ENCODE data around the gene PPP3R1.

PPP3R1 gene

GRCh38 chr2:68251855-68252399 is 405 bp downstream of the PPP3R1 start:
- H3K27ac ChIP-seq (replicated peaks) = peak overlapping the region; percentile 97
- no peaks in the 10 kb centered on the region for H3K27me3 ChIP-seq (ENCODE audit: insufficient read depth, poor library complexity, severe bottlenecking)
- peak overlapping the region; percentile 78 for H3K4me3 ChIP-seq (replicated peaks; ENCODE audit: insufficient read depth, low read length)
- TF ChIP-seq POLR2AphosphoS5 (IDR thresholded peaks at IDR 0.05; ENCODE audit: low read depth) (no peak), SPI1 (IDR thresholded peaks at IDR 0.05; ENCODE audit: borderline replicate concordance, low read depth) (no peak), CTCF (IDR thresholded peaks at IDR 0.05; ENCODE audit: insufficient read depth, low read length) (no peak)
- TF ChIP-seq, protein P1, sequence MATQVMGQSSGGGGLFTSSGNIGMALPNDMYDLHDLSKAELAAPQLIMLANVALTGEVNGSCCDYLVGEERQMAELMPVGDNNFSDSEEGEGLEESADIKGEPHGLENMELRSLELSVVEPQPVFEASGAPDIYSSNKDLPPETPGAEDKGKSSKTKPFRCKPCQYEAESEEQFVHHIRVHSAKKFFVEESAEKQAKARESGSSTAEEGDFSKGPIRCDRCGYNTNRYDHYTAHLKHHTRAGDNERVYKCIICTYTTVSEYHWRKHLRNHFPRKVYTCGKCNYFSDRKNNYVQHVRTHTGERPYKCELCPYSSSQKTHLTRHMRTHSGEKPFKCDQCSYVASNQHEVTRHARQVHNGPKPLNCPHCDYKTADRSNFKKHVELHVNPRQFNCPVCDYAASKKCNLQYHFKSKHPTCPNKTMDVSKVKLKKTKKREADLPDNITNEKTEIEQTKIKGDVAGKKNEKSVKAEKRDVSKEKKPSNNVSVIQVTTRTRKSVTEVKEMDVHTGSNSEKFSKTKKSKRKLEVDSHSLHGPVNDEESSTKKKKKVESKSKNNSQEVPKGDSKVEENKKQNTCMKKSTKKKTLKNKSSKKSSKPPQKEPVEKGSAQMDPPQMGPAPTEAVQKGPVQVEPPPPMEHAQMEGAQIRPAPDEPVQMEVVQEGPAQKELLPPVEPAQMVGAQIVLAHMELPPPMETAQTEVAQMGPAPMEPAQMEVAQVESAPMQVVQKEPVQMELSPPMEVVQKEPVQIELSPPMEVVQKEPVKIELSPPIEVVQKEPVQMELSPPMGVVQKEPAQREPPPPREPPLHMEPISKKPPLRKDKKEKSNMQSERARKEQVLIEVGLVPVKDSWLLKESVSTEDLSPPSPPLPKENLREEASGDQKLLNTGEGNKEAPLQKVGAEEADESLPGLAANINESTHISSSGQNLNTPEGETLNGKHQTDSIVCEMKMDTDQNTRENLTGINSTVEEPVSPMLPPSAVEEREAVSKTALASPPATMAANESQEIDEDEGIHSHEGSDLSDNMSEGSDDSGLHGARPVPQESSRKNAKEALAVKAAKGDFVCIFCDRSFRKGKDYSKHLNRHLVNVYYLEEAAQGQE (IDR thresholded peaks at IDR 0.05; ENCODE audit: insufficient replicate concordance, low read depth) = no peak
- no peak for DNase-seq (ENCODE audit: low read depth in 1 of 2, low spot score in 1 of 2)

GRCh38 chr2:68251187-68251854 is 1.0 kb downstream of the PPP3R1 start:
- H3K27ac ChIP-seq (replicated peaks) = peak overlapping the region; percentile 97
- peak in 1 of 2 experiments; percentile 88 for DNase-seq (ENCODE audit: low read depth in 1 of 2, low spot score in 1 of 2)
- H3K27me3 ChIP-seq (ENCODE audit: insufficient read depth, poor library complexity, severe bottlenecking) = no peaks in the 10 kb centered on the region
- H3K4me3 ChIP-seq (replicated peaks; ENCODE audit: insufficient read depth, low read length) = peak overlapping the region; percentile 78
- TF ChIP-seq POLR2AphosphoS5 (IDR thresholded peaks at IDR 0.05; ENCODE audit: low read depth) = peak; percentile 82
- peak; percentile 44; the same call in 1 of the 2 replicates for TF ChIP-seq GABPA (IDR thresholded peaks at IDR 0.05; ENCODE audit: low read depth)
- TF ChIP-seq, protein P1 (IDR thresholded peaks at IDR 0.05; ENCODE audit: insufficient replicate concordance, low read depth) = peak; percentile 34
- peak; percentile 96 for TF ChIP-seq SPI1 (IDR thresholded peaks at IDR 0.05; ENCODE audit: borderline replicate concordance, low read depth)
- peak; percentile 41 for TF ChIP-seq CTCF (IDR thresholded peaks at IDR 0.05; ENCODE audit: insufficient read depth, low read length)

GRCh38 chr2:68250652-68251186 is 1.6 kb downstream of the PPP3R1 start:
- DNase-seq (ENCODE audit: low read depth in 1 of 2, low spot score in 1 of 2) = no peak
- peak overlapping the region; percentile 78 for H3K4me3 ChIP-seq (replicated peaks; ENCODE audit: insufficient read depth, low read length)
- no peaks in the 10 kb centered on the region for H3K27me3 ChIP-seq (ENCODE audit: insufficient read depth, poor library complexity, severe bottlenecking)
- TF ChIP-seq CTCF (IDR thresholded peaks at IDR 0.05; ENCODE audit: insufficient read depth, low read length) (no peak), SPI1 (IDR thresholded peaks at IDR 0.05; ENCODE audit: borderline replicate concordance, low read depth) (no peak), GABPA (IDR thresholded peaks at IDR 0.05; ENCODE audit: low read depth) (no peak)
- TF ChIP-seq, protein P1 (IDR thresholded peaks at IDR 0.05; ENCODE audit: insufficient replicate concordance, low read depth) = no peak
- peak overlapping the region; percentile 97 for H3K27ac ChIP-seq (replicated peaks)

All from HL-60 (cell line).